SK-N-SH (cell line): ENCODE data around the gene TUNAR. TPM values are rescaled to one million over a fixed set of nuclear protein-coding genes. Genes with fewer than 3 reads are reported as not detected.

ENCODE experiments used
- CTCF ChIA-PET: fragments of 300-600, 350-600 bp; formaldehyde crosslinking; extraction: SDS; loops from one replicate; lab custom pipeline; 2021; lab: Yijun Ruan, JAX
- POLR2A ChIA-PET: fragments of 350-600 bp; sonication (Branson Sonifier 250); formaldehyde crosslinking; extraction: SDS; loops from one replicate; lab custom pipeline; 2020; ENCODE audit warnings: antibody characterized with exemption, inconsistent platforms; lab: Yijun Ruan, JAX
- DNase-seq: peaks from one replicate; pipeline ENCODE4 v3.0.0; 2012
- H2AFZ ChIP-seq: fragments of 200-600 bp; sonication (generic); 2 replicates; pipeline ENCODE4 v1.8.1; 2016; ENCODE audit warnings: antibody characterized with exemption, mild to moderate bottlenecking, low read depth
- H3F3A ChIP-seq: fragments of 200-600 bp; sonication (generic); replicated peaks from 2 replicates; pipeline ENCODE3; 2016; ENCODE audit warnings: antibody characterized with exemption, mild to moderate bottlenecking; ENCODE audit not compliant: insufficient read depth
- H3K27ac ChIP-seq, 2 experiments: fragments of 200-500 bp in 1 of 2; fragments of 200-600 bp in 1 of 2; sonication (Bioruptor generic) in 1 of 2; sonication (generic), shearing (Covaris generic) in 1 of 2; 2 replicates each; pipeline versions ENCODE4 v1.5.1 to v1.6.1; 2014 to 2016; ENCODE audit warnings: low read depth in 2 of 2, inconsistent platforms in 1 of 2, low read length in 1 of 2, mild to moderate bottlenecking in 1 of 2, mixed read lengths in 1 of 2
- H3K27me3 ChIP-seq: fragments of 200-600 bp; sonication (generic), shearing (Covaris generic); 2 replicates; pipeline ENCODE4 v1.6.1; 2016; ENCODE audit warnings: mixed run types; ENCODE audit not compliant: insufficient read depth
- H3K36me3 ChIP-seq, 2 experiments: fragments of 200-500 bp in 1 of 2; fragments of 200-600 bp in 1 of 2; sonication (Bioruptor generic) in 1 of 2; sonication (generic) in 1 of 2; replicated peaks in 1 of 2; 2 replicates each; pipeline versions ENCODE3 to v1.5.1; 2014 to 2016; ENCODE audit warnings: low read length in 1 of 2, mild to moderate bottlenecking in 1 of 2; ENCODE audit not compliant: insufficient read depth in 2 of 2, control insufficient read depth in 1 of 2
- H3K4me1 ChIP-seq, 2 experiments: fragments of 200-500 bp in 1 of 2; fragments of 200-600 bp in 1 of 2; sonication (Bioruptor generic) in 1 of 2; sonication (generic), shearing (Covaris generic) in 1 of 2; 2 replicates each; pipeline versions ENCODE4 v1.5.1 to v1.6.1; 2014 to 2016; ENCODE audit warnings: low read depth in 1 of 2, low read length in 1 of 2, mixed run types in 1 of 2; ENCODE audit not compliant: insufficient read depth in 2 of 2, control insufficient read depth in 1 of 2
- H3K4me2 ChIP-seq: fragments of 200-600 bp; sonication (generic), shearing (Covaris generic); 2 replicates; pipeline ENCODE4 v1.6.1; 2017; ENCODE audit warnings: mixed run types
- H3K4me3 ChIP-seq, 2 experiments: fragments of 200-500 bp in 1 of 2; fragments of 200-600 bp in 1 of 2; sonication (Bioruptor generic) in 1 of 2; sonication (generic), shearing (Covaris generic) in 1 of 2; 2 replicates each; pipeline versions ENCODE4 v1.5.1 to v1.8.1; 2014 to 2016; ENCODE audit warnings: low read depth in 2 of 2, inconsistent platforms in 1 of 2, low read length in 1 of 2, mild to moderate bottlenecking in 1 of 2, mixed read lengths in 1 of 2, moderate library complexity in 1 of 2
- H3K79me2 ChIP-seq: fragments of 200-600 bp; sonication (generic); 2 replicates; pipeline ENCODE4 v1.8.1; 2017; ENCODE audit warnings: mild to moderate bottlenecking; ENCODE audit not compliant: insufficient read depth
- H3K9ac ChIP-seq: fragments of 200-600 bp; sonication (generic); 2 replicates; pipeline ENCODE4 v1.6.1; 2017; ENCODE audit warnings: mixed run types
- H3K9me2 ChIP-seq: fragments of 200-600 bp; sonication (generic); 2 replicates; pipeline ENCODE4 v1.6.1; 2017; ENCODE audit warnings: mixed run types
- H3K9me3 ChIP-seq: fragments of 200-600 bp; sonication (generic); 2 replicates; pipeline ENCODE4 v1.6.1; 2017; ENCODE audit warnings: mixed run types, mild to moderate bottlenecking, moderate library complexity
- H4K20me1 ChIP-seq: fragments of 200-600 bp; sonication (generic); 2 replicates; pipeline ENCODE4 v1.6.1; 2017; ENCODE audit warnings: mild to moderate bottlenecking, mixed run types; ENCODE audit not compliant: insufficient read depth
- ELF1 ChIP-seq: IDR thresholded peaks from 2 replicates; pipeline ENCODE4 v1.4.0; 2012
- EP300 ChIP-seq, 2 experiments: IDR thresholded peaks; 2 replicates each; pipeline versions ENCODE4 v1.4.0 to v1.6.1; 2012; ENCODE audit warnings: borderline replicate concordance in 1 of 2, low read depth in 1 of 2, low read length in 1 of 2
- EZH2phosphoT487 ChIP-seq: fragments of 200-600 bp; sonication (generic); IDR thresholded peaks from 2 replicates; pipeline ENCODE4 v1.6.1; 2017; ENCODE audit warnings: low read depth, mixed run types, mild to moderate bottlenecking, antibody characterized with exemption, moderate library complexity, borderline replicate concordance
- FOSL2 ChIP-seq: IDR thresholded peaks from 2 replicates; pipeline ENCODE4 v1.4.0; 2012; ENCODE audit warnings: low read depth, mild to moderate bottlenecking, moderate library complexity, borderline replicate concordance
- FOXM1 ChIP-seq: IDR thresholded peaks from 2 replicates; pipeline ENCODE4 v1.4.0; 2012; ENCODE audit warnings: low read depth, mild to moderate bottlenecking
- IRF3 ChIP-seq: fragments of 150-350 bp; IDR thresholded peaks from 2 replicates; pipeline ENCODE4 v1.6.1; 2016; ENCODE audit warnings: mild to moderate bottlenecking, low read depth, low read length
- MAX ChIP-seq: IDR thresholded peaks from 2 replicates; pipeline ENCODE4 v1.4.0; 2012; ENCODE audit warnings: low read depth
- MXI1 ChIP-seq: IDR thresholded peaks from 2 replicates; pipeline ENCODE4 v1.6.1; 2012; ENCODE audit warnings: mild to moderate bottlenecking, low read depth, low read length, improper control_type of control experiment
- NFIC ChIP-seq: IDR thresholded peaks from 2 replicates; pipeline ENCODE4 v1.4.0; 2012; ENCODE audit warnings: borderline replicate concordance
- NRF1 ChIP-seq: IDR thresholded peaks from 2 replicates; pipeline ENCODE4 v1.6.1; 2012; ENCODE audit warnings: low read depth, mild to moderate bottlenecking, low read length
- PBX3 ChIP-seq: IDR thresholded peaks from 2 replicates; pipeline ENCODE4; 2012
- POLR2AphosphoS5 ChIP-seq: IDR thresholded peaks from 2 replicates; pipeline ENCODE4 v1.6.1; 2012; ENCODE audit warnings: low read depth, low read length
- RCOR1 ChIP-seq: fragments of 150-350 bp; IDR thresholded peaks from 2 replicates; pipeline ENCODE4 v1.6.1; 2017; ENCODE audit warnings: antibody characterized with exemption, low read length
- RFX5 ChIP-seq: IDR thresholded peaks from 2 replicates; pipeline ENCODE4 v1.6.1; 2012; ENCODE audit warnings: mild to moderate bottlenecking, improper control_type of control experiment, low read length
- RXRA ChIP-seq: IDR thresholded peaks from 2 replicates; pipeline ENCODE4 v1.4.0; 2012; ENCODE audit warnings: low read depth, mild to moderate bottlenecking, borderline replicate concordance
- SIN3A ChIP-seq: IDR thresholded peaks from 2 replicates; pipeline ENCODE4 v1.6.1; 2012; ENCODE audit warnings: low read depth, mild to moderate bottlenecking, low read length, moderate library complexity, borderline replicate concordance
- SMC3 ChIP-seq: IDR thresholded peaks from 2 replicates; pipeline ENCODE4 v1.6.1; 2012; ENCODE audit warnings: low read depth, low read length, improper control_type of control experiment
- TAF1 ChIP-seq: IDR thresholded peaks from 2 replicates; pipeline ENCODE4 v1.6.1; 2012; ENCODE audit warnings: low read depth, mild to moderate bottlenecking, low read length, moderate library complexity, borderline replicate concordance
- TCF12 ChIP-seq: IDR thresholded peaks from 2 replicates; pipeline ENCODE4 v1.4.0; 2012
- TEAD4 ChIP-seq: IDR thresholded peaks from 2 replicates; pipeline ENCODE4 v1.4.0; 2012; ENCODE audit warnings: mild to moderate bottlenecking, borderline replicate concordance; ENCODE audit not compliant: insufficient read depth
- USF2 ChIP-seq: fragments of 150-350 bp; IDR thresholded peaks from 2 replicates; pipeline ENCODE4 v1.6.1; 2017; ENCODE audit warnings: antibody characterized with exemption, low read length, low read depth, borderline replicate concordance
- YY1 ChIP-seq: IDR thresholded peaks from 2 replicates; pipeline ENCODE4 v1.4.0; 2012; ENCODE audit warnings: low read depth, mild to moderate bottlenecking
- WGBS: methylation state at CpG from one replicate; pipeline ENCODE4 v1.1.6; 2017; ENCODE audit warnings: low lambda C conversion rate; 5-methylcytosine and 5-hydroxymethylcytosine counted together
- polyA plus RNA-seq, 3 experiments: library from polyadenylated mRNA; depleted of rRNA; stranded (reverse); fragments of >200 nt; gene quantifications; 2 replicates each; pipeline ENCODE4 v1.2.3, GENCODE V29; 2012

Gene TUNAR
- polyA plus RNA-seq, 1 of the 3 experiments (the other 2 are of a cell fraction) = 0.02 TPM

DNA sequence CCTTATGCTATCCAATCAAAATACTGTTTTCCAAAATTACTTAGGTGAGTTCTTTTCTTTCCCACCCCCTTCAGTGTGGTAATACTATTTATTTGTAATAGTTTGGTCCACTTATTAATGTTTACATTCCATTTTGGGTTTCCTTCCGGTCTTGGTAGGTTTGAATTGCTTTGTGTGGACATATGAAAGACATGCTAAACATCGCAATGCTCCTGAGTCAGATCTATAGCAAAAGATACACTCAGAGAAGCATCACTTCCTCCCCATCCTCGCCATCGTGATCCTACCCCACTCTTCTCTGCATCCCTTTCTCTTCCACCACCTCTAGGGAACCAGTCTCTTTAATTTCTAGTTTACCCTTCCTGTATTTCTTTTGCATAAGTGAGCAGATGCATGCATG, 30.0 kb downstream of the TUNAR start:
- POLR2A ChIA-PET = no interaction called here
- CTCF ChIA-PET = interaction anchor here (1.5 kb wide), 1 partner anchor 132 kb away, joined by 4 read pairs; no protein-coding TSS in a partner anchor
- WGBS = 29% methylated on average over 4 of the region's 4 CpGs
- H4K20me1 ChIP-seq = no peaks in the 10 kb centered on the region
- H3K4me3 ChIP-seq = no peak overlapping the region
- no peak for DNase-seq
- H3K9me2 ChIP-seq = no peaks in the 10 kb centered on the region
- no peak overlapping the region for H3K27ac ChIP-seq
- peaks cover 0 to 8% of the 10 kb centered on the region in 2 experiments; a peak in 1 of 4 replicates for H3K4me1 ChIP-seq
- no peaks in the 10 kb centered on the region for H3F3A ChIP-seq
- H2AFZ ChIP-seq = no peak overlapping the region
- no peaks in the 10 kb centered on the region for H3K27me3 ChIP-seq
- H3K79me2 ChIP-seq = no peaks in the 10 kb centered on the region
- no peaks in the 10 kb centered on the region for H3K36me3 ChIP-seq
- no peaks in the 10 kb centered on the region for H3K9me3 ChIP-seq
- no peak overlapping the region for H3K9ac ChIP-seq
- no peak overlapping the region for H3K4me2 ChIP-seq
- TF ChIP-seq POLR2AphosphoS5 (no peak), IRF3 (no peak), SIN3A (no peak), NFIC (no peak), TCF12 (no peak), RFX5 (no peak), FOXM1 (no peak), TAF1 (no peak), YY1 (no peak), EP300 (IDR thresholded peaks at IDR 0.05; ENCODE audit: borderline replicate concordance in 1 of 2, low read depth in 1 of 2, low read length in 1 of 2) (no peak), EZH2phosphoT487 (no peak), RXRA (no peak), TEAD4 (no peak), USF2 (no peak)

DNA sequence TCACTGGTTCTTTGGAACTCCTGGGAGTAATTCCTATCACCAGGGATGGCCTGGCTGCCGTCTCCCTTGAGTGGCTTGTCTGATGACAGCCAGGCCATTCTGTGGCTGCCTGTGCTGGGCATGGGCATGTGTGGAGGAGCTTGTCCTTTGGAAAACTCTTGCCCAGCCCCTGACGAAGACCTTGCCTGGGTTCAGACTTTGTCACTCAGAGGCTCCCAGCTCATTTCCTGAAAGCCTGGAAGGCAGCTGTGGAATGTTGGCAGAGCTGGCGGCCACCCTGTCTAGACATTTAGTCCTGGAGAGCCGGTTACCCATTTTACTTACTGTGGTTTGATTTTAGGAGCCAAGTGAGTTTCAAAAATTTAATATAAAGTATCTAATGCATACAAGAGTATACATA, 34.0 kb downstream of the TUNAR start:
- Histone ChIP-seq H2AFZ (no peak overlapping the region), H3K4me1 (peaks cover 0 to 8% of the 10 kb centered on the region in 2 experiments; a peak in 1 of 4 replicates), H3K36me3 (no peaks in the 10 kb centered on the region), H3F3A (no peaks in the 10 kb centered on the region), H3K4me2 (no peak overlapping the region), H3K9me3 (no peaks in the 10 kb centered on the region), H3K4me3 (no peak overlapping the region), H3K79me2 (no peaks in the 10 kb centered on the region), H3K27ac (no peak overlapping the region), H3K27me3 (no peaks in the 10 kb centered on the region), H3K9me2 (no peaks in the 10 kb centered on the region), H3K9ac (no peak overlapping the region), H4K20me1 (no peaks in the 10 kb centered on the region)
- ChIA-PET POLR2A (no interaction called here), CTCF (interaction anchor here (1.0 to 1.7 kb wide), 2 partner anchors 19 to 301 kb away, joined by 3 to 5 read pairs; no protein-coding TSS in a partner anchor)
- WGBS = 31% methylated on average over 4 of the region's 4 CpGs
- DNase-seq = no peak
- TF ChIP-seq RCOR1 (no peak), TEAD4 (no peak), TCF12 (no peak), SIN3A (no peak), MXI1 (no peak), TAF1 (no peak), MAX (no peak), ELF1 (no peak), PBX3 (no peak), NRF1 (no peak), FOSL2 (no peak), FOXM1 (no peak), NFIC (no peak), SMC3 (no peak), POLR2AphosphoS5 (no peak)
